ENCODE data around the gene LRRC51. TPM values are rescaled to one million over a fixed set of nuclear protein-coding genes. Genes with fewer than 3 reads are reported as not detected.

LRRC51 gene
- polyA plus RNA-seq (2012; ENCODE audit: low read depth, missing spikeins): 4.9 TPM

- FAIRE-seq (peak; percentile 95), DNase-seq (ENCODE audit: insufficient read length, low spot score) (peak; percentile 77)
- TF ChIP-seq POLR2AphosphoS5 (IDR thresholded peaks at IDR 0.05; ENCODE audit: low read depth, low read length) (0 out of 2 replicates have a peak, but pooled peaks have one; percentile 41), POU2F2 (IDR thresholded peaks at IDR 0.05; ENCODE audit: low read depth, low read length) (no peak), SPI1 (IDR thresholded peaks at IDR 0.05; ENCODE audit: low read depth, low read length) (peak; percentile 66), TAF1 (IDR thresholded peaks at IDR 0.05; ENCODE audit: low read depth, low read length) (no peak; the same call in 1 of the 2 replicates), POLR2A (IDR thresholded peaks at IDR 0.05; ENCODE audit: low read depth, low read length) (peak; percentile 43; the same call in 1 of the 2 replicates), PAX5 (IDR thresholded peaks at IDR 0.05; ENCODE audit: insufficient read depth, low read length, severe bottlenecking) (no peak)
Measured at GRCh38 chr11:72080326-72081183, at the start of gene LRRC51, which contains the start of gene NUMA1. Gene LRRC51, plus strand, starts transcription at chr11:72080850. Its CDS starts 8,234 bp downstream, at chr11:72089084. Gene NUMA1, minus strand, starts transcription at chr11:72080542. Its CDS starts 44,599 bp downstream, at chr11:72035943.

GRCh38 chr11:72036687-72037086 is 44.0 kb upstream of the LRRC51 start:
- DNase-seq (ENCODE audit: insufficient read length, low spot score): no peak
- TF ChIP-seq TAF1 (IDR thresholded peaks at IDR 0.05; ENCODE audit: low read depth, low read length) (no peak), PAX5 (IDR thresholded peaks at IDR 0.05; ENCODE audit: insufficient read depth, low read length, severe bottlenecking) (no peak), POLR2A (IDR thresholded peaks at IDR 0.05; ENCODE audit: low read depth, low read length) (no peak), POU2F2 (IDR thresholded peaks at IDR 0.05; ENCODE audit: low read depth, low read length) (no peak), POLR2AphosphoS5 (IDR thresholded peaks at IDR 0.05; ENCODE audit: low read depth, low read length) (no peak), SPI1 (IDR thresholded peaks at IDR 0.05; ENCODE audit: low read depth, low read length) (no peak)
- FAIRE-seq: no peak

- no peak for DNase-seq (ENCODE audit: insufficient read length, low spot score)
- FAIRE-seq: no peak
- no peak for TF ChIP-seq SPI1 (IDR thresholded peaks at IDR 0.05; ENCODE audit: low read depth, low read length)
- no peak for TF ChIP-seq POLR2A (IDR thresholded peaks at IDR 0.05; ENCODE audit: low read depth, low read length)
- no peak for TF ChIP-seq POU2F2 (IDR thresholded peaks at IDR 0.05; ENCODE audit: low read depth, low read length)
- no peak for TF ChIP-seq POLR2AphosphoS5 (IDR thresholded peaks at IDR 0.05; ENCODE audit: low read depth, low read length)
- no peak for TF ChIP-seq PAX5 (IDR thresholded peaks at IDR 0.05; ENCODE audit: insufficient read depth, low read length, severe bottlenecking)
- no peak for TF ChIP-seq TAF1 (IDR thresholded peaks at IDR 0.05; ENCODE audit: low read depth, low read length)
Measured at GRCh38 chr11:72037554-72038311, 42.9 kb upstream of the LRRC51 start.

- DNase-seq (ENCODE audit: insufficient read length, low spot score): no peak
- no peak for FAIRE-seq
- TF ChIP-seq PAX5 (IDR thresholded peaks at IDR 0.05; ENCODE audit: insufficient read depth, low read length, severe bottlenecking): no peak
- TF ChIP-seq TAF1 (IDR thresholded peaks at IDR 0.05; ENCODE audit: low read depth, low read length): no peak
- no peak for TF ChIP-seq POLR2A (IDR thresholded peaks at IDR 0.05; ENCODE audit: low read depth, low read length)
- TF ChIP-seq POU2F2 (IDR thresholded peaks at IDR 0.05; ENCODE audit: low read depth, low read length): no peak
- no peak for TF ChIP-seq SPI1 (IDR thresholded peaks at IDR 0.05; ENCODE audit: low read depth, low read length)
- TF ChIP-seq POLR2AphosphoS5 (IDR thresholded peaks at IDR 0.05; ENCODE audit: low read depth, low read length): no peak
Measured at GRCh38 chr11:72038491-72038890, 42.2 kb upstream of the LRRC51 start.

GRCh38 chr11:72039031-72039855 is 41.4 kb upstream of the LRRC51 start:
- FAIRE-seq (no peak), DNase-seq (ENCODE audit: insufficient read length, low spot score) (no peak)
- TF ChIP-seq POU2F2 (IDR thresholded peaks at IDR 0.05; ENCODE audit: low read depth, low read length) (no peak), PAX5 (IDR thresholded peaks at IDR 0.05; ENCODE audit: insufficient read depth, low read length, severe bottlenecking) (no peak), SPI1 (IDR thresholded peaks at IDR 0.05; ENCODE audit: low read depth, low read length) (no peak), TAF1 (IDR thresholded peaks at IDR 0.05; ENCODE audit: low read depth, low read length) (no peak), POLR2A (IDR thresholded peaks at IDR 0.05; ENCODE audit: low read depth, low read length) (no peak), POLR2AphosphoS5 (IDR thresholded peaks at IDR 0.05; ENCODE audit: low read depth, low read length) (no peak)

GRCh38 chr11:72039856-72040401 is 40.7 kb upstream of the LRRC51 start:
- FAIRE-seq (peak; percentile 58), DNase-seq (ENCODE audit: insufficient read length, low spot score) (no peak)
- no peak for TF ChIP-seq PAX5 (IDR thresholded peaks at IDR 0.05; ENCODE audit: insufficient read depth, low read length, severe bottlenecking)

GRCh38 chr11:72040491-72041363 is 39.9 kb upstream of the LRRC51 start:
- FAIRE-seq: peak; percentile 52

More at GRCh38 chr11:72040491-72041363, 39.9 kb upstream of the LRRC51 start:
- TF ChIP-seq SPI1 (IDR thresholded peaks at IDR 0.05; ENCODE audit: low read depth, low read length) (no peak), PAX5 (IDR thresholded peaks at IDR 0.05; ENCODE audit: insufficient read depth, low read length, severe bottlenecking) (no peak), POLR2A (IDR thresholded peaks at IDR 0.05; ENCODE audit: low read depth, low read length) (no peak; the same call in 1 of the 2 replicates), POU2F2 (IDR thresholded peaks at IDR 0.05; ENCODE audit: low read depth, low read length) (0 out of 2 replicates have a peak, but pooled peaks have one; percentile 15), TAF1 (IDR thresholded peaks at IDR 0.05; ENCODE audit: low read depth, low read length) (peak; percentile 61), POLR2AphosphoS5 (IDR thresholded peaks at IDR 0.05; ENCODE audit: low read depth, low read length) (peak; percentile 14; the same call in 1 of the 2 replicates)
- no peak for DNase-seq (ENCODE audit: insufficient read length, low spot score)
